Caco-2 (cell line): Measurements from ENCODE around the gene ADH1B. TPM values are rescaled to one million over a fixed set of nuclear protein-coding genes. Genes with fewer than 3 reads are reported as not detected.
"Not testable (repeated sequence)": the region's sequence is repeated elsewhere in the genome, so short reads cannot be mapped to it uniquely, and the experiment has no call there.

Experiments
- BruUV-seq: library from RNA; stranded (reverse); fragments of 400-500 nt; replicated peaks from 2 replicates; lab custom pipeline; 2021; lab: Mats Ljungman, UMichigan
- CTCF ChIA-PET: fragments of 300-600 bp; sonication (Branson Sonifier 250); formaldehyde crosslinking; loops from one replicate; lab custom pipeline; 2022; ENCODE audit warnings: antibody characterized with exemption; lab: Charles Lee
- POLR2A ChIA-PET: fragments of 300-600 bp; sonication (Branson Sonifier 250); formaldehyde crosslinking; loops from one replicate; lab custom pipeline; 2022; ENCODE audit warnings: antibody characterized with exemption; lab: Charles Lee
- DNase-seq, 2 experiments: peaks; one replicate each; pipeline versions ENCODE4 v3.0.0 to v3.0.0-alpha.2; 2020 to 2022
- H3K27me3 ChIP-seq: replicated peaks from 2 replicates; pipeline ENCODE4 v1.6.0; 2011; ENCODE audit warnings: low read length; ENCODE audit not compliant: control insufficient read depth, insufficient read depth
- H3K36me3 ChIP-seq: 2 replicates; pipeline ENCODE4 v1.5.1; 2011; ENCODE audit warnings: low read length; ENCODE audit not compliant: control insufficient read depth, insufficient read depth
- H3K4me1 ChIP-seq: fragments of 250-450 bp; sonication (Bioruptor Pico); 2 replicates; pipeline ENCODE4 v1.5.1; 2020; ENCODE audit warnings: mild to moderate bottlenecking
- H3K4me3 ChIP-seq: 2 replicates; pipeline ENCODE4 v1.5.1; 2011; ENCODE audit warnings: low read depth, mild to moderate bottlenecking, control low read depth, low read length
- H3K9me3 ChIP-seq: fragments of 250-450 bp; sonication (Bioruptor Pico); 2 replicates; pipeline ENCODE4 v1.5.1; 2020; ENCODE audit warnings: mild to moderate bottlenecking, moderate library complexity
- H3K27ac Mint-ChIP-seq: one replicate; pipeline ENCODE4 v1.8.0; 2022; ENCODE audit warnings: mixed read lengths; ENCODE audit not compliant: unreplicated experiment
- H3K27me3 Mint-ChIP-seq: one replicate; pipeline ENCODE4 v1.8.0; 2022; ENCODE audit warnings: mixed read lengths; ENCODE audit not compliant: insufficient read depth, unreplicated experiment
- H3K36me3 Mint-ChIP-seq: one replicate; pipeline ENCODE4 v1.8.0; 2022; ENCODE audit warnings: mild to moderate bottlenecking, mixed read lengths; ENCODE audit not compliant: insufficient read depth, unreplicated experiment
- H3K4me1 Mint-ChIP-seq: one replicate; pipeline ENCODE4 v1.8.0; 2022; ENCODE audit warnings: low read depth, mixed read lengths; ENCODE audit not compliant: unreplicated experiment
- H3K4me3 Mint-ChIP-seq: one replicate; pipeline ENCODE4 v1.8.0; 2022; ENCODE audit warnings: mild to moderate bottlenecking, moderate library complexity, mixed read lengths; ENCODE audit not compliant: unreplicated experiment
- H3K9me3 Mint-ChIP-seq: one replicate; pipeline ENCODE4 v1.8.0; 2022; ENCODE audit warnings: mixed read lengths; ENCODE audit not compliant: unreplicated experiment
- intact Hi-C: fragments of 100-400 bp; cut with micrococcal nuclease; formaldehyde crosslinking; loops from one replicate; pipeline ENCODE4 v1.10.0; 2022; ENCODE audit not compliant: unreplicated experiment
- total RNA-seq: library from RNA; stranded (reverse); gene quantifications from 2 replicates; pipeline ENCODE4 v1.2.3, GENCODE V29; 2022
- TF ChIP-seq, protein P1 (sequence below), 2 experiments: fragments of 200-600 bp in 1 of 2; IDR thresholded peaks; 1 replicate in 1 of 2; 2 replicates in 1 of 2; pipeline versions ENCODE4 v1.5.1 to v1.8.0; 2011 to 2022; ENCODE audit warnings: antibody characterized with exemption in 1 of 2, control low read depth in 1 of 2, inconsistent platforms in 1 of 2, low read depth in 1 of 2, low read length in 1 of 2, mild to moderate bottlenecking in 1 of 2, moderate library complexity in 1 of 2; ENCODE audit not compliant: insufficient read depth in 1 of 2, severe bottlenecking in 1 of 2, unreplicated experiment in 1 of 2

Gene ADH1B
- total RNA-seq, 1 experiment from 2014 or later: not detected

GRCh38 chr4:99324979-99325378 is 3.8 kb upstream of the ADH1B start:
- Histone ChIP-seq H3K4me1 (no peaks in the 10 kb centered on the region), H3K27me3 (no peaks in the 10 kb centered on the region), H3K9me3 (peaks cover 5% of the 10 kb centered on the region; the same call in 1 of the 2 replicates), H3K36me3 (no peaks in the 10 kb centered on the region), H3K4me3 (no peak overlapping the region)
- no peak for DNase-seq
- H3K4me3 Mint-ChIP-seq: no peak overlapping the region
- ChIA-PET CTCF (no interaction called here), POLR2A (no interaction called here)
- H3K27me3 Mint-ChIP-seq: no peaks in the 10 kb centered on the region
- H3K9me3 Mint-ChIP-seq: no peaks in the 10 kb centered on the region
- no peaks in the 10 kb centered on the region for H3K4me1 Mint-ChIP-seq
- no peaks in the 10 kb centered on the region for H3K36me3 Mint-ChIP-seq
- no peak overlapping the region for H3K27ac Mint-ChIP-seq
- TF ChIP-seq, protein P1, sequence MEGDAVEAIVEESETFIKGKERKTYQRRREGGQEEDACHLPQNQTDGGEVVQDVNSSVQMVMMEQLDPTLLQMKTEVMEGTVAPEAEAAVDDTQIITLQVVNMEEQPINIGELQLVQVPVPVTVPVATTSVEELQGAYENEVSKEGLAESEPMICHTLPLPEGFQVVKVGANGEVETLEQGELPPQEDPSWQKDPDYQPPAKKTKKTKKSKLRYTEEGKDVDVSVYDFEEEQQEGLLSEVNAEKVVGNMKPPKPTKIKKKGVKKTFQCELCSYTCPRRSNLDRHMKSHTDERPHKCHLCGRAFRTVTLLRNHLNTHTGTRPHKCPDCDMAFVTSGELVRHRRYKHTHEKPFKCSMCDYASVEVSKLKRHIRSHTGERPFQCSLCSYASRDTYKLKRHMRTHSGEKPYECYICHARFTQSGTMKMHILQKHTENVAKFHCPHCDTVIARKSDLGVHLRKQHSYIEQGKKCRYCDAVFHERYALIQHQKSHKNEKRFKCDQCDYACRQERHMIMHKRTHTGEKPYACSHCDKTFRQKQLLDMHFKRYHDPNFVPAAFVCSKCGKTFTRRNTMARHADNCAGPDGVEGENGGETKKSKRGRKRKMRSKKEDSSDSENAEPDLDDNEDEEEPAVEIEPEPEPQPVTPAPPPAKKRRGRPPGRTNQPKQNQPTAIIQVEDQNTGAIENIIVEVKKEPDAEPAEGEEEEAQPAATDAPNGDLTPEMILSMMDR (IDR thresholded peaks at IDR 0.05; ENCODE audit: insufficient read depth in 1 of 2, low read depth in 1 of 2, low read length in 1 of 2, severe bottlenecking in 1 of 2, unreplicated experiment in 1 of 2): no peak
- BruUV-seq: no TSS peak
- intact Hi-C loops: no loop called here

- Histone ChIP-seq H3K36me3 (no peaks in the 10 kb centered on the region), H3K4me3 (no peak overlapping the region), H3K4me1 (no peaks in the 10 kb centered on the region), H3K9me3 (peaks cover 5% of the 10 kb centered on the region; the same call in 1 of the 2 replicates), H3K27me3 (no peaks in the 10 kb centered on the region)
- H3K27ac Mint-ChIP-seq: no peak overlapping the region
- intact Hi-C loops: no loop called here
- TF ChIP-seq, protein P1 (IDR thresholded peaks at IDR 0.05; ENCODE audit: insufficient read depth in 1 of 2, low read depth in 1 of 2, low read length in 1 of 2, severe bottlenecking in 1 of 2, unreplicated experiment in 1 of 2): no peak
- no peaks in the 10 kb centered on the region for H3K4me1 Mint-ChIP-seq
- no peaks in the 10 kb centered on the region for H3K9me3 Mint-ChIP-seq
- no peak overlapping the region for H3K4me3 Mint-ChIP-seq
- no peaks in the 10 kb centered on the region for H3K27me3 Mint-ChIP-seq
- DNase-seq: no peak
- H3K36me3 Mint-ChIP-seq: no peaks in the 10 kb centered on the region
- POLR2A ChIA-PET: no interaction called here
- BruUV-seq: no TSS peak
- CTCF ChIA-PET: no interaction called here
Measured at GRCh38 chr4:99324361-99324760, 3.2 kb upstream of the ADH1B start.

DNA sequence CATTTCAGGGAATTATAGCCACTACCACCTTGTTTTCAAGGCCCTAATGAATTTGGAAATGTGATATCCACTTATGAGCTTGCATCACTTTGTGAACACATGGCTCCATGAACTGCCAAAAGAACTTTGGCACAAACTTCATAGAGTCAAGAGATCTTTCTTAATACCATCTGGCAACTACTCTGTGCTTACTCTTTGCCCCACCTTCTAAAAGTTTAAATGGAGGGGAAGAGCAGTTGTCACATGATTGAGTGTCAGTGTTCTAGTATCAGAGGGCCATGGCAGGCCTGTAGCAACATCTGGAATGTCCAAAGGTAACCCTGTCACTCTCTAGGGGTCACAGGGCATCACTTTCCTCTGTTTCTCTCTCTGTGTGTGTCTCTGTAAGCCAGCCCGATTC is 2.6 kb upstream of the ADH1B start:
- Histone ChIP-seq H3K36me3 (no peaks in the 10 kb centered on the region), H3K9me3 (peaks cover 5% of the 10 kb centered on the region; the same call in 1 of the 2 replicates), H3K4me1 (no peaks in the 10 kb centered on the region), H3K4me3 (no peak overlapping the region), H3K27me3 (no peaks in the 10 kb centered on the region)
- ChIA-PET POLR2A (no interaction called here), CTCF (no interaction called here)
- Mint-ChIP-seq H3K4me3 (no peak overlapping the region), H3K4me1 (no peaks in the 10 kb centered on the region), H3K36me3 (no peaks in the 10 kb centered on the region), H3K27ac (no peak overlapping the region), H3K9me3 (no peaks in the 10 kb centered on the region), H3K27me3 (no peaks in the 10 kb centered on the region)
- DNase-seq: no peak
- BruUV-seq: no TSS peak
- TF ChIP-seq, protein P1 (IDR thresholded peaks at IDR 0.05; ENCODE audit: insufficient read depth in 1 of 2, low read depth in 1 of 2, low read length in 1 of 2, severe bottlenecking in 1 of 2, unreplicated experiment in 1 of 2): no peak
- intact Hi-C loops: no loop called here

DNA sequence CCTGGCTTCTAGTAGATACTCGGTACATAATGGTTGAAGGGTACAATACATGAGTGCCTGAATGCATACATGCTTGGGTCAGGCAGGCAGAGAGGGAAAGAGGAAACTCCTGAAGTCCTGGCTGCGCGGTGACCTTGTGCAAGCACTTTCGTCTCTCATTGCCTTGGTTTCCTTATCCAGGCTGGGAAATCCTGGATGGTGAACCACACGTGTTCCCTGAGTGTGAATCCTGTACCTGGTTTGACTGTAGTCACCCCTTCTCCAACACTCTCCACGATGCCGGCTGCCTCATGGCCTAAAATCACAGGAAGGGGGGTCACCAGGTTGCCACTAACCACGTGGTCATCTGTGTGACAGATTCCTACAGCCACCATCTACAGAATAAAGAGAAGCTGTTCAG is 3.4 kb downstream of the ADH1B start:
- H3K4me3 ChIP-seq, H3K27me3 ChIP-seq, BruUV-seq, H3K9me3 ChIP-seq, H3K27ac Mint-ChIP-seq, H3K4me1 ChIP-seq, H3K4me1 Mint-ChIP-seq, CTCF ChIA-PET, H3K9me3 Mint-ChIP-seq, POLR2A ChIA-PET, intact Hi-C loops, H3K4me3 Mint-ChIP-seq, DNase-seq, H3K36me3 ChIP-seq, H3K36me3 Mint-ChIP-seq, H3K27me3 Mint-ChIP-seq: not testable (repeated sequence)
